Endothelial cell (in vitro differentiated cells): ENCODE data around the gene DNAH3. TPM values are rescaled to one million over a fixed set of nuclear protein-coding genes. Genes with fewer than 3 reads are reported as not detected.

Experiments used
- DNase-seq: peaks from one replicate; pipeline ENCODE4 v3.0.0; 2021; ENCODE audit warnings: low spot score
- H3K27ac Mint-ChIP-seq: one replicate; pipeline ENCODE4 v1.8.0; 2021; ENCODE audit warnings: mixed read lengths, inconsistent platforms; ENCODE audit not compliant: unreplicated experiment
- H3K27me3 Mint-ChIP-seq: one replicate; pipeline ENCODE4 v1.8.0; 2021; ENCODE audit warnings: mild to moderate bottlenecking, moderate library complexity, mixed read lengths, inconsistent platforms; ENCODE audit not compliant: unreplicated experiment
- H3K36me3 Mint-ChIP-seq: one replicate; pipeline ENCODE4 v1.8.0; 2021; ENCODE audit warnings: mild to moderate bottlenecking, low read depth, mixed read lengths, inconsistent platforms; ENCODE audit not compliant: unreplicated experiment
- H3K4me1 Mint-ChIP-seq: one replicate; pipeline ENCODE4 v1.8.0; 2021; ENCODE audit warnings: mild to moderate bottlenecking, mixed read lengths, inconsistent platforms; ENCODE audit not compliant: unreplicated experiment
- H3K4me3 Mint-ChIP-seq: one replicate; pipeline ENCODE4 v1.8.0; 2021; ENCODE audit warnings: mild to moderate bottlenecking, mixed read lengths, inconsistent platforms; ENCODE audit not compliant: unreplicated experiment
- H3K9me3 Mint-ChIP-seq: one replicate; pipeline ENCODE4 v1.8.0; 2021; ENCODE audit warnings: mixed read lengths, inconsistent platforms; ENCODE audit not compliant: unreplicated experiment
- CTCF ChIP-seq: fragments of 200-600 bp; sonication (generic); IDR thresholded peaks from one replicate; pipeline ENCODE4 v1.5.0; 2021; ENCODE audit warnings: antibody characterized with exemption; ENCODE audit not compliant: unreplicated experiment
- total RNA-seq: library from RNA; stranded (reverse); fragmentation: NEBNext Ultra II Directional; extraction: Animal tissue kit (Norgen Biotek cat#: 25700); gene quantifications from one replicate; pipeline ENCODE4 v1.2.1, GENCODE V29; 2021; ENCODE audit not compliant: unreplicated experiment

Gene DNAH3
- total RNA-seq, 1 donor from 2014 or later: 0.05 TPM

- peaks cover 1% of the 10 kb centered on the region for H3K27me3 Mint-ChIP-seq
- H3K9me3 Mint-ChIP-seq: no peaks in the 10 kb centered on the region
- H3K4me1 Mint-ChIP-seq: no peaks in the 10 kb centered on the region
- no peak for TF ChIP-seq CTCF
- DNase-seq: no peak
- H3K4me3 Mint-ChIP-seq: no peak overlapping the region
- no peak overlapping the region for H3K27ac Mint-ChIP-seq
- peaks cover 5% of the 10 kb centered on the region for H3K36me3 Mint-ChIP-seq
Observed at GRCh38 chr16:20918486-20919239, 232.0 kb downstream of the DNAH3 start.

- TF ChIP-seq CTCF: no peak
- H3K27ac Mint-ChIP-seq: no peak overlapping the region
- no peak overlapping the region for H3K4me3 Mint-ChIP-seq
- no peaks in the 10 kb centered on the region for H3K4me1 Mint-ChIP-seq
- H3K36me3 Mint-ChIP-seq: peaks cover 5% of the 10 kb centered on the region
- peaks cover 1% of the 10 kb centered on the region for H3K27me3 Mint-ChIP-seq
- H3K9me3 Mint-ChIP-seq: no peaks in the 10 kb centered on the region
- no peak for DNase-seq
Observed at GRCh38 chr16:20916942-20917341, 233.7 kb downstream of the DNAH3 start.

- DNase-seq: no peak
- Mint-ChIP-seq H3K4me3 (no peak overlapping the region), H3K9me3 (no peaks in the 10 kb centered on the region), H3K36me3 (peaks cover 5% of the 10 kb centered on the region), H3K4me1 (peaks cover 2% of the 10 kb centered on the region), H3K27me3 (peaks cover 1% of the 10 kb centered on the region), H3K27ac (no peak overlapping the region)
- no peak for TF ChIP-seq CTCF
Observed at GRCh38 chr16:20916289-20916688, 234.4 kb downstream of the DNAH3 start.

GRCh38 chr16:20911361-20911760 lies 239.3 kb downstream of the DNAH3 start:
- Mint-ChIP-seq H3K4me1 (peaks cover 16% of the 10 kb centered on the region), H3K9me3 (no peaks in the 10 kb centered on the region), H3K36me3 (peaks cover 7% of the 10 kb centered on the region), H3K27me3 (no peaks in the 10 kb centered on the region), H3K27ac (no peak overlapping the region), H3K4me3 (no peak overlapping the region)
- TF ChIP-seq CTCF: no peak
- DNase-seq: no peak

GRCh38 chr16:20910781-20911321 lies 239.8 kb downstream of the DNAH3 start:
- no peak for DNase-seq
- H3K36me3 Mint-ChIP-seq: peaks cover 5% of the 10 kb centered on the region
- no peak overlapping the region for H3K4me3 Mint-ChIP-seq
- peak overlapping the region; percentile 64 for H3K27ac Mint-ChIP-seq
- H3K27me3 Mint-ChIP-seq: peaks cover 2% of the 10 kb centered on the region
- peaks cover 20% of the 10 kb centered on the region for H3K4me1 Mint-ChIP-seq
- H3K9me3 Mint-ChIP-seq: no peaks in the 10 kb centered on the region
- TF ChIP-seq CTCF: no peak
